NCI-H1417 treated with DMSO at 0.1 percent for 48 hours (cell line): ENCODE data around the gene GUK1.
"Not testable (repeated sequence)": the region's sequence is repeated elsewhere in the genome, so short reads cannot be mapped to it uniquely, and the experiment has no call there.

Source experiments
- DNase-seq: peaks from one replicate; lab custom pipeline; 2025; lab: John Stamatoyannopoulos, UW

Gene GUK1

DNA sequence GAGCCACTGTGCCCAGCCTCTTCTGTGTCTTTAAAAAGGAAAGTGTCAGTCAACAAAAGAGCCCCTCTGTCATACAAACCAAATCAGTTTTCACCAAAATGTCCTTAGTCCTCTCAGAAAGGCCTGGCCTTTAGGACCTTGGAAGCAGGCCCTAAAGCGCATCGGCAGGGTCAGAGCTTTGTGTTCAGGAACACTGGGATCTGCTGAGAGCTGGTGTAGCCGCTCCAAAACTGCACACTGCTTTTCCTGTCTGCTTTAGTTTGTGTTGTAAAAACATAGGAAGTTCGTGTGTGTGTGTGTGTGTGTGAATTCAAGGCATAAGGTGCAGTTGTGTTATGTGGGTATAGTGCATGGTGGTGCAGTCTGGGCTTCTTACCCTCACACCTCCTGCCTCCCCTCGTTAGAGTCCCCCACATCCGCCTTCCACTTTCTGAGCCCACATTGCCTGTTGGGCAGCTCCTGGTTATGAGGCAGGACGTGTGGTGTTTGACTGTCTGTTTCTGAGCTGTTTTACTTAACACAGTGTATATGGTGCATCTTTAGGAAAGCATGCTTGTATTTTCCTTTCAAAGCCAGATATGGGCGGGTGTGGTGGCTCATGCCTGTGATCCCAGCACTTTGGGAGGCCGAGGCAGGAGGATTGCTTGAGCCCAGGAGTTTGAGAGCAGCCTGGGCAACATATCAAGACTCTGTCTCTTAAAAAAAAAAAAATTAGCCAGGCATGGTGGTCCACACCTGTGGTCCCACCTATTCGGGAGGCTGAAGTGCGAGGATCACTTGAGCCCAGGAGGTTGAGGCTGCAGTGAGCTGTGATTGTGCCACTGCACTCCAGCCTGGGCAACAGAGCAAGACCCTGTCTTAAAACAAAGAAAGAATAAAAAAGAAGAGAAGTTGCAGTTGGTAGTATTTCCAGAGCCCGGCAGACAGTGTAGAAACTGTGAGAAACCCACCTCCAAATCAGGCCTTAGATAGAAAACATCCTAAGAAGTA is 37.9 kb downstream of the GUK1 start:
- no peak for DNase-seq

DNA sequence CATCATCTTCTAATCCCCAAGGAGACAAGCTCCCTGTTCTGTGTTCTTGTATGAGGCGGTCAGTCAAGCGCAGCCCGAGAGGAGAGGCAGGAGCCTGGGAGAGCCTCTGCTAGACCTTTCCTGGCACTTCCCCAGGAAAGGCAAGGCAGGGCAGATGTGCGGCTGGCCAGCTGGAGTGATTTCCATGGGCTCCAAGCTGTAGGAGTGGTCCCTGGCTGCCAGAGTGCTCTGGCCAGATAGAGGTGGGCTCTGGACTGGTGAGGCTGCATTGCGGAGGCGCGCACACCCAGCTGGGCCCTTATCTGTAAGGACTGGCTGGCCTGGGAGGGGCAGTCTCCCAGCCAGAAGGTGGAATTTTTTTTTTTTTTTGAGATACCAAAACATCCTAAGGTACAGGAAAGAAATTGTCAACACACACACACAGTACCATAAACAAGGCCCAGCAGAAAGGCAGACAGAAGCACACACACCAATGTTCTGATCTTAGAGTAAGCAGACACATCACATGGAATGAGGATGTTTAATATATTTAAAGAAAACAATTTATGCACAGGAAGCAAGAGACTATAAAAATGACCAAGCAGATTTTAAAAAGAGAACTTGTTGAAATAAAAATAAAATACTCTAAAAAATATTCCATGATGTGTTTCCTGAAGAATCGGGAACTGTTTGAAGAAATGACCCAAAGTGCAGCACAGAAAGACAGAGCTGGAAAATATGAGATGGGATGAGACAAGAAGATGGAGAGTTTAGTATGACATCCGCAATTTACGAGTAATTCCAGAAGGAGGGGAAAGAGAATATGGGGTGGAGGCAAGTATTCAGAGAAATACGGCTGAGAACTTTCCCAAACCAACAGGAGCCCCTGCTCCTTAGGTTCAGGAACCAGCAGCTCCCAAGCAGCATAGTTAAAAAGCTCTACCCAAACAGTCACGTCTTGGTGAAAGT is 38.9 kb downstream of the GUK1 start:
- DNase-seq: no peak

DNA sequence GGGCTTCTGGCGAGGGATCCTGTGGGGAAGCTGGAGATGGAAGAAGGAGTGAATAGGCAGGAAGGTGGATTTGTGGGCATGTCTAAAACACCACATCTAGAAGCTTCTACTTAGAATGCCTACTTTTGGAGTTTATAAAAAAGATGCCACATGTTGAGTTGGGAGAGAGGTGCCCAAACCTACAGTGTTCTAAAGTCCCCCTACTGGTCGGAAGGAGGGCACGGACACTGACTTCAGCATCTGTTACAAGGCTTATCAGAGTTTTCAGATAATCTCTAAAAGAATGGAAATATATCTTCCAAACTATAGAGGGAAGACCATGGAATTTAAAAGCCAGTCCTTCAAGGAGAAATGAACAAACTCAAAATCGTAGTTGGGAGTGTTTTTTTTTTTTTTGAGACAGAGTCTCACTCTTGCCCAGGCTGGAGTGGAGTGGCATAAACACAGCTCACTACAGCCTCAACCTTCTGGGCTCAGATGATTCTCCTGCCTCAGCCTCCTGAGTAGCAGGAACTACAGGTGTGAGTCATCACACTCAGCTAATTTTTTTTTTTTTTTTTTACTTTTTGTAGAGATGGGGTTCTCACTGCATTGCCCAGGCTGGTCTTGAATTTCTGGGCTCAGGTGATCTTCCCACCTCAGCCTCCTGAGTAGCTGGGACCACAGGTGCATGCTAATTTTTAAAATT is 40.3 kb downstream of the GUK1 start:
- DNase-seq: no peak

DNA sequence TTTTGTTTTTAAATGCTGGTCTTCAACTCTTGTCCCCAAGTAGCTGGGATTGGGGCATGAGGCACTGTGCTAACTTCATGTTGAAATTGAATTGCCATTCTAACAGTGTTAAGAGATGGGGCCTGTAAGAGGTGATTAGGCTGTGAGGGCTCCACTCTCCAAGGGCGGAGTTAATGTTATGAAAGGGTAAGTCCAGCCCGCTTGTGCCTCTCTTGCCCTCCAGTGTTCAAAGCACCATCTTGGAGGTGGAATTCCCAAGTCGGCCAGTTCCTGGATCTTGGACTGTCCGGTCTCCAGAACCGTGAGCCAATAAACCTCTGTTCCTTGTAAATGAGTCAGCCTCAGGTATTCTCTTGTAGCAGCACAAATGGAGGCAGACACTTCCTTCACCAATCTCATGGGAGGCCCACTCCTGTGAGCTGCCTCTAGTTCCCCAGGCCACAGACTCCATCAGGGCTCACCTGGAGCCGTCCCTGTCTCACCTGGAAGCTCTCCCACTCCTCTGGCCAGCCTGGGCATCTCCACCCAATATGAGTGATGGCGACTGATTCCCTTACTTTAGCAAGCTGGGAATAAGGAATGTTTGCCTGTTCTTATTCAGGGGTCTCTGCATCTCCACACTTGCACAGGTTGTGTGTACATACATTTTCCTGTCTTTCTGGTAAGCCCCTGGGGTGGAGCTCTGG is 41.0 kb downstream of the GUK1 start:
- no peak for DNase-seq

DNA sequence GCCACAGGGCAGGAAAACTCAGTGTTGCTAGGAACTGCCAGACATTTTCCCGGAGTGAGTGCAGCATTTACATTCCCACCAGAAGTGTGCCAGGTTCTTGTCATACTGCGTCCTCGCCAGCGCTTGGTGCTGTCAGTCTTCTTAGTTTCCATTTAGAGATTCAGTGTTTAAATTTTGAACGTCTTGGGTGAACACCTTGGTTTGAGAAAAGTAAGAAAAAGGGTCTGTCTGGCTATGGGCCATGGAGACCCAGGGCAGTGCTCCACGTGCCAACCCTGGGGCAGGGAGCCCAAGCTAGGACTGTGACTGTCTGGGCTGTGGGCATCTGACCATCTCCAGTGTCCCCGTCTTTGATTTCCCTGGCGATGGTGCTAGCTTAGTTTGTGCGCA is 41.6 kb downstream of the GUK1 start:
- no peak for DNase-seq

DNA sequence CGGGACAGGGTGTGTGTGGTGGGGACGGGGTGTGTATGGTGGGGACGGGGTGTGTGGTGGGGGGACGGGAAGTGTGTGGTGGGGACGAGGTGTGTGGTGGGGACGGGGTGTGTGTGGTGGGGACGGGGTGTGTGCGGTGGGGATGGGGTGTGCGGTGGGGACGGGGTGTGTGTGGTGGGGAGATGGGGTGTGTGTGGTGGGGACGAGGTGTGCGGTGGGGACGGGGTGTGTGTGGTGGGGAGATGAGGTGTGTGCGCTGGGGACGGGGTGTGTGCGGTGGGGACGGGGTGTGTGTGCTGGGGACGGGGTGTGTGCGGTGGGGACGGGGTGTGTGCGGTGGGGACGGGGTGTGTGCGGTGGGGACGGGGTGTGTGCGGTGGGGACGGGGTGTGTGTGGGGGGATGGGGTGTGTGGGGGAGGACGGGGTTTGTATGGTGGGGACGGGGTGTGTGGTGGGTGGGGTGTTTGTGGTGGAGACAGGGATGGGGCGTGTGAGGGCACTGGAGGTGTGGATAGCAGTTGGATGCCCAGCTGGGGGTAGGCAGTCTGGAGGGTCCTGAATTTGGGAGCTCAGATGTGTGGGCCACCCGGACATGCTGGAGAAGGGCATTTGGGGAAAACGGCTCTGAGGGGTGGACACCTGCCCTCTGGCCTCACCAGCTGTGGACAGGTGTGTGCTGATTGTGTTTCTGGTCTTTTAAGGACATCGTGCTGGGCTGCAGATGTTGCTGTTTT is 42.4 kb downstream of the GUK1 start:
- DNase-seq: no peak

DNA sequence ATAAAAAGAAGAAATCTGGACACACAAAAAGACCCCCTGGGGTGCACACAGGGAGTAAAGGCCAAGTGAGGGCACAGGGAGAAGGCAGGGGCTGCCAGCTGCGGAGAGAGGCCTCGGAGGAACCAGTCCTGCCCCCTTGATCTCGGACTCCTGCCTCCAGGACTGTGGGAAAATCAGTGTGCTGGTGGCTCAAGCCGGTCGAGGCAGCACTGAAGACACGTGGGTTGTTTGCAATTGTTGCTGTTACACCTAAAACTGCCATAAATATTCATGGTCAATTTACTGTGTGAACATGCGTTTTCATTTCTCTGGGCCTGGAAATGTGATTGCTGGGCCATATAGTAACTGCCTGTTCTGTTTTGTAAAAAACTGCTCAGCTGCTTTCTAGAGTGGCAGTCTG is 44.1 kb downstream of the GUK1 start:
- DNase-seq: no peak

DNA sequence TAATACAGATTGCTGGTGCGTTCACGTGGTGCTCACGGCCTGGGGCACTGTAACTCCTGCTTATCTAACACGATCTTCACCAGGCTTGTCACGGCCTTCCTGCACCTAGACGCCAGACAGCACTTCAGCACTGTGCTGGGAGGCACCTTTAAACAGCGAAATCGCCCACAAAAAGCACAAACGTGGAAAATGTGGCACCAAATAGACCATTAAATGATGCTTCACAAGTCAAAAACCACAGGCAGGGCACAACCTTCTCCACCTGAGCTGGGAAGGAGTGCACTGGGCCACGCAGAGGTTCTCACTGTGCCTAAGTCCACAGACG is 45.5 kb downstream of the GUK1 start:
- DNase-seq: no peak

DNA sequence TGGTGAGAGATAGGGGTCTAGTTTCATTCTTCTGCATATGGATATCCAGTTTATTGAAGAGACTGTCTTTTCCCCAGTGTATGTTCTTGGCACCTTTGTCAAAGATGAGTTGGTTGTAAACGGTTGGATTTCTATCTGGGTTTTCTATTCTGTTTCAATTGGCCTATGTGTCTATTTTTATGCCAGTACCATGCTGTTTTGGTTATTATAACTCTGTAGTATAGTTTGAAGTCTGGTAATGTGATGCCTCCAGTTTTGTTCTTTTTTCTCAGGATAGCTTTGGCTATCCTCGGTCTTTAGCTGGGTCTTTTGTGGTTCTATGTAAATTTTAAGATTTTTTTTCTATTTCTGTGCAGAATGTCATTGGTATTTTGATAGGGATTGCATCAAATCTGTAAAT is 48.2 kb downstream of the GUK1 start:
- DNase-seq: not testable (repeated sequence)

DNA sequence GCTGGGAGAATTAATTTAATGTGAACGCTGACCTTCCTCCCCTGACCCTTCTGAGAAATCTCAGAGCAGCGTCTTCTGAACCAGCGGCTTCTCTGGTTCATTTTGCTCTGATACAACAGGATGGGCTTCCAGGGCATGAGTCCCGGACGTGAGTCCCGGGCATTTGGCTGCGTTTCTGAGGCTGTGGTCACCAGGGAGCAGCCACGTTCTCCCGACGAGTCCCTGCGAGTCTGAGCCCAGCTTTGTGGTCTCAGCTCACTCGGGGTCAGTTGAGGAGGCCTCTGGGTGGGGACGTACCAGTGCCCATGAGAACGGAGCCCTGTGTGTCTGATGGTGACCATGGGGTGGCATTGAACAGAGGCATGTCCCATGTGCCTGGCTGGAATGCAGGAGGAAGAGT is 50.1 kb downstream of the GUK1 start:
- no peak for DNase-seq

DNA sequence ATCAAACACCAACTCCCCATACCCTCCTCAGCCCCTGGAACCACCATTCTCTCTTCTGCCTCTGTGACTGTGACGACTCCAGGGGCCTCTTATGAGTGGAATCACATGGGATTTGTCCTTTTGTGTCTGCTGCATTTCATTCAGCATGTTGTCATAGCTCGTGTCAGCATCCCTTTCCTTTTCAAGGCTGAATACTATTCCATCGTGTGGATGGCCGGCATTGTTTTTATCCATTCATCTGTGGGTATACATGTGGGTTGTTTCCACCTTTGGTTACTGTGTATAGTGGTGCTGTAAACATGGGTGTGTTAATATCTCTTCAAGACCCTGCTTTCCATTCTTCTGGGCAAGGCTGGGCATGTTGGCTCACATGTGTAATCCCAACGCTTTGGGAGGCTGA is 50.7 kb downstream of the GUK1 start:
- no peak for DNase-seq

DNA sequence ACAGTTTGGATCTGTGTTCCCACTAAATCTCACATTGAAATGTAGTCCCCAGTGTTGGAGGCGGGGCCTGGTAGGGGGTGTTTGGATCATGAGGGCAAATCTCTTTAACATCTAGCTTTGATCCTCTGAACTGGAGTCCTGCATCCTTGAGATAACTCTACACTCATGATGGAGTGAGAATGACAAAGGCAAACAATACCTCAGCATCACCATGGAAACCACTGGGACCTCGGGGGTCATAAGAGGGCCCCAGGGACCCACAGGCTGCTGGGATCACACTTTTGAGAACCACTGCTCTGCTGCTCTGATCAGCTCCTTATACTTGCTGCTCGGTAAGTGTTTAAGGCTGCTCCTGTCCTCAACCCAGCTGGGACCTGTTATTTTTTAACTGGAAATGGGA is 54.4 kb downstream of the GUK1 start:
- no peak for DNase-seq

DNA sequence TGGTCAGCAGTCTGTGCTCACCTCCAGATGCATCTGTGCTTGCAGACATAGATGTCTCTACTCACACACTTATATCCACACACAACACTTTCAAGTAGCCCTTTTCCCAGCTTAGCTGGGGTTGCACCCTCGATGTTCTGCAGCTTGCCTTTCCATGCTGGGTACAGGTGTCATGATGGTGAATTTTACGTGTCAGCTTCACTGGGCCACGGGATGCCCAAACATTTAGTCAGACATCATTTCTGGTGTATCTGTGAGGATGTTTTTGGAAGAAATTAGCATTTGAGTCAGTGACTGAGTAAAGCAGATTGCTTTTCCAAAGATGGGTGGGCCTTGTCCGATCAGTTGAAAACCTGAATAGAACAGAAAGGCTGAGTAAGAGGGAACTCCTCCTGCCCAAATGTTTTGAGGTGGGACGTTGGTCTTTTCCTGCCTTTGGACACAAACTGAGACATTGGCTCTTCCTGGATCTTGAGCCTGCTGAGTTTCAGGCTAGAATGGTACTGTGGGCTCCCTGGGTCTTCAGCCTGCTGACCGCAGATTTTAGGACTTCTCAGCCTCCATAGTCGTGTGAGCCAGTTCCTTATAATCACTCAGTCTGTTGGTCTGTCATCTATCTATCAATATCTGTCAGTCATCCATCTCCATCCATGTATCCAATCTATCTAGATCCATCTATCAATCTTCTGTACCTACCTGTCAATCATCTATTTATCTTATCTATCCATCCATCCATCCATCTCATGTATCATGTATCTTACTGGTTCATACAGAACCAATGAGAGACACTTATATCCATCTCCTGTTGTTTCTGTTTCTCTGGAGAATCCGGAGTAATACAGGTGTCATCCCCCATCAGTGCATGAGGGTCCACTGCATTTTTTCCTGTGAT is 55.1 kb downstream of the GUK1 start:
- DNase-seq: no peak

DNA sequence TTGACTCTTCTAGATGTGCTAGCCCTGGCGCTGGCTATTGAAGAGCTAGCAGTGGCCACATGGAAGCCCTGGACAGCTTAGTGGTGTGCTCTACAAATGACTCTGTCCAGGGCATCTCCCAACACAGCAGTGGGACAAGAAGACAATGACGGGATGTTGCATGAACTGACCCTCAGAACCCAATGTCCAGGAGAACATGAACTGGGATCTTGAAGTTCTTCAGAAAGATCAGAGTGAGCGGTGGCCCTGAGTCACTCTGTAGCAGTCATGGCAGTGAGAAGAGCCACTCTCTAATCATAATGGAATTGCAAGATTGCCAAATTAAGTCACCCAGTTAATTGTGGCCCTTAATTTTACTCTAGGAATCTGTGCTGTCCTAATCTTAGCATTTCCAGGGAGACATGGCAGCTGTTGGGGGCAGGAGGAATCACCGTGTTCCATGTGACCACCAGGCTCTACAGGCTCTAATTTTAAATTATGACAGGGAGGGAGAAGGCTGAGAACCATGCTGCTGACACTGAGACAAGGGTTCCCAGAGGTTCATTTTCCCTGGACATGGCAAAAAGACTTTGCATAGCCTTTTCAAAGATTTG is 57.6 kb downstream of the GUK1 start:
- DNase-seq: no peak
